ENCODE results near the gene ANKRD36. TPM values are rescaled to one million over a fixed set of nuclear protein-coding genes. Genes with fewer than 3 reads are reported as not detected.
A peak's percentile ranks its signal among the peaks of the same experiment; 100 is the strongest.
"Not testable (repeated sequence)": the region's sequence is repeated elsewhere in the genome, so short reads cannot be mapped to it uniquely, and the experiment has no call there.

Gene ANKRD36
- 1 to 10 TPM; 2.8 to 4.8 (median 4.2) TPM for total RNA-seq
- long read RNA-seq, partial matches to known transcripts: 1 of 1 reads
- long read RNA-seq, other reads (novel, unspliced or antisense): 0 of 1 reads

DNA sequence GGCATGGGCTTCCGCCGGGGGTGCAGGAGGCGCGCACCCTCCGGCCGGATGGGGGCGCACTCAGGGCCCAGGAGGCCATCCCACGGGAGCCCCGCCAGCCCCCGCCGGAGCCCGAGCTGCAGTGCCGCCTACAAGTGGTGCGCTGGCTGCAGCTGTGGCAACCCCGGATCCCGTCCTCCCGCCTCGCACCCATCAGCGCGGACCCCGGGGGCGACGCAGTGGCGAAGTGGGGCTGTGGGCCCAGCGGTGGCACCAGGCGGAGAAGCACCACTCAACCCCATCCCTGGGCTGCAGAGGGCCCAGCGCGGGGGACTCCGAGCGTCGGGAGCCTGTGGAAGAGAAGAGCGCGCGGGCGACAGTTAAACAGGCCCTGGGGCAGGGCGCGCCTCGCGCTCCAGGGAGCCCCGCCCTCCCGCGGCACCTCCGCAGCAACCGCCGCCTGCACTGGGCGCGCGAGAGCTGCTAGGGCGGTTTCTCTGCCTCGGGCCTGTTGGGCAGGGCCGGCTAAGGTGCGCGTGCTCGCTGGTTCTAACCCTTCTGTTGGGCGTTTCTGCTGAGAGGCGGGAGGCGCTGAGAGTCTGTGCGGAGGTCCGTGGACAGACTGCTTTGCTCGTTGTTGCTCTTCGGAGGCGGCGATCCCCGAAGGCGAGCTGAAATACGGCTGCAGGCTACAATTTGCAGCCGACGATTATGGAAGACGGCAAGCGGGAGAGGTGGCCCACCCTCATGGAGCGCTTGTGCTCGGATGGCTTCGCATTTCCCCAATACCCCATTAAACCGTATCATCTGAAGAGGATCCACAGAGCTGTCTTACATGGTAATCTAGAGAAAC lies at the start of gene ANKRD36:
Gene ANKRD36, plus strand, starts transcription at position 104 of the 832 bp plus-strand sequence. Its CDS starts 587 bp downstream, at position 691.
- peak within 1 kb of the TSS; percentile 74 to 93 (median 78) for H3K27ac ChIP-seq
- DNase-seq: peak; percentile 83 to 88 (median 84)

DNA sequence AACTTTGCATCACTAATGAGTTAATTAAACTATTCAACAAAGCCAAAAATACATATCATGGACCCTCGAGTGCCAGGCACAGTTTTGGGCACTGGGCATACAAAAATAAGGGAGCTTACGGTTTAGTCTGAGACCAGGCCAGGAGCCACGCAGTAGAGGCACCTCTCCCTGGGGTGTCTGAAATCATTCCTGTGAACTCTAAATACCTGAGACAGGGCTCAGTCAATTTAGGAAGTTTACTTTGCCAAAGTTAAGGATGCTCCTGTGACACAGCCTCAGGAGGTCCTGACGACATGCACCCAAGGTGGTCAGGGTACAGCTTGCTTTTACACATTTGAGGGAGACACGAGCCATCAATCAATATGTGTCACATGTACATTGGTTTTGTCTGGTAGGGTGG lies 46.9 kb upstream of the ANKRD36 start:
- WGBS (ENCODE audit: insufficient coverage, low coverage, low lambda C conversion rate, missing lambda C conversion rate): 48% methylated on average over 5 of the region's 5 CpGs
- H3K9me3 ChIP-seq; H3K4me3 ChIP-seq; intact Hi-C loops (cut with DNase I); DNase-seq; H3K27ac ChIP-seq; H3K27me3 ChIP-seq; ATAC-seq; H3K36me3 ChIP-seq; H3K4me1 ChIP-seq: not testable (repeated sequence)

More for the DNA sequence above, at the start of gene ANKRD36:
- intact Hi-C loops (cut with DNase I); H3K27me3 ChIP-seq; H3K36me3 ChIP-seq; H3K4me1 ChIP-seq; H3K9me3 ChIP-seq: not testable (repeated sequence)
- peak; percentile 31 for TF ChIP-seq POLR2A (IDR thresholded peaks at IDR 0.05)
- TF ChIP-seq, protein P1, sequence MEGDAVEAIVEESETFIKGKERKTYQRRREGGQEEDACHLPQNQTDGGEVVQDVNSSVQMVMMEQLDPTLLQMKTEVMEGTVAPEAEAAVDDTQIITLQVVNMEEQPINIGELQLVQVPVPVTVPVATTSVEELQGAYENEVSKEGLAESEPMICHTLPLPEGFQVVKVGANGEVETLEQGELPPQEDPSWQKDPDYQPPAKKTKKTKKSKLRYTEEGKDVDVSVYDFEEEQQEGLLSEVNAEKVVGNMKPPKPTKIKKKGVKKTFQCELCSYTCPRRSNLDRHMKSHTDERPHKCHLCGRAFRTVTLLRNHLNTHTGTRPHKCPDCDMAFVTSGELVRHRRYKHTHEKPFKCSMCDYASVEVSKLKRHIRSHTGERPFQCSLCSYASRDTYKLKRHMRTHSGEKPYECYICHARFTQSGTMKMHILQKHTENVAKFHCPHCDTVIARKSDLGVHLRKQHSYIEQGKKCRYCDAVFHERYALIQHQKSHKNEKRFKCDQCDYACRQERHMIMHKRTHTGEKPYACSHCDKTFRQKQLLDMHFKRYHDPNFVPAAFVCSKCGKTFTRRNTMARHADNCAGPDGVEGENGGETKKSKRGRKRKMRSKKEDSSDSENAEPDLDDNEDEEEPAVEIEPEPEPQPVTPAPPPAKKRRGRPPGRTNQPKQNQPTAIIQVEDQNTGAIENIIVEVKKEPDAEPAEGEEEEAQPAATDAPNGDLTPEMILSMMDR (IDR thresholded peaks at IDR 0.05): peak; percentile 45 to 55 (median 52)
- peak; percentile 91 to 97 (median 93) for ATAC-seq
- WGBS (ENCODE audit: insufficient coverage, low coverage, low lambda C conversion rate, missing lambda C conversion rate): 0% methylated on average over 16 of the region's 74 CpGs
- H3K4me3 ChIP-seq: peak within 1 kb of the TSS; percentile 71 to 81 (median 76)

DNA sequence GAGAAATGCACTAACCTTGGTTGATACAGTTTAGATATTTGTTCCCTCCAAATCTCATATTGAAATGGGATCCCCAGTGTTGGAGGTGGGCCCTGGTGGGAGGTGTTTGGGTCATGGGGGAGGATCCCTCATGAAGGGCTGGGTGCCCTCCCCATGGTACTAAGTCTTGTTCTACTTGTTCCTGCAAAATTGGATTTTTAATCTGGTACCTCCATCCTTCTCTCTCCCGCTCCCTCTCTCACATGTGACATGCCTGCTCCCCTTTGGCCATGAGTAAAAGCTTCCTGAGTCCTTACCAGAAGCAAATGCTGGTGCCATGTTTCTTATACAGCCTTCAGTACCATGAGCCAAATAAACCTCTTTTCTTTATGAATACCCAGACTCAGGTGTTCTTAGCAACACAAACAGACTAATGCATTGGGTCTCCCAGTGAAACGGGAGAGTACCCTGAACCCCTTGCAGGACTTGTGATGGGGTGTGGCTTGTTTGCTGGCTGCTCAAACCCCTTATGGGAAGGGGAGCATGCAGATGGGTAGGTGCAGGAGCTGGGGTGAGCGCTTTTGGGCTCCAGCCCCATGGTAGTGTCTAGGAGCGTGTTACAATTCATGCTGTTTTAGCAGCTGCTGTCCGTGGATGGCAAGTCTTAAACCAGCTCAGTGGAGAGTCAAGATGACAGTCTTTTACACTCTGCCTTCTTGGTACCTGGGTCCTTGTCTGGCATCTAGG lies 45.5 kb upstream of the ANKRD36 start:
- no peak overlapping the region for H3K4me3 ChIP-seq
- DNase-seq (no peak), ATAC-seq (peak in 2 of 4 donors; percentile 32 to 51)
- H3K36me3 ChIP-seq: no peaks in the 10 kb centered on the region
- H3K4me1 ChIP-seq: no peaks in the 10 kb centered on the region
- 83% methylated on average over 4 of the region's 5 CpGs for WGBS (ENCODE audit: insufficient coverage, low coverage, low lambda C conversion rate, missing lambda C conversion rate)
- H3K27me3 ChIP-seq: peaks cover 0 to 3% of the 10 kb centered on the region in 2 donors
- H3K27ac ChIP-seq: no peak overlapping the region
- TF ChIP-seq, protein P1 (IDR thresholded peaks at IDR 0.05): no peak
- no peak for TF ChIP-seq POLR2A (IDR thresholded peaks at IDR 0.05)
- no peaks in the 10 kb centered on the region for H3K9me3 ChIP-seq
- intact Hi-C loops (cut with DNase I): no loop called here

DNA sequence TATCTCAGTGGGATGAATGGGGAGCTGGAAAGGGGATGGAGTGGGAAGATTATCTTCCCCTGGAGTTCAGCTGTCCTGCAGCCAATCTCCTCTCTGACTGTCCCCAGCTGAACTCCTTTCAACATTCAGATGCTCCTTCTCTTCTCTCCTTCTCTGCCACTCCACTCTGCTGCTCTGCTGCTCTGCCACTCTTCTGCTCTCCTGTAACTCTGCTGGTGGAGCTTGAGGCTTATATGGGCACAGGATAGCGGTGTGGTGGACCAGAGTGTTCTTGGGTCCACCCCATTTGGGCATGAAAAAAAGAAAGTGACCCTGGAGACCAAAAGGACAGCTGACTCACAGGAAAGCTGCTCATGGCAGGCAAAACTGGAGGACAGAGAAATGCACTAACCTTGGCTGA lies 44.9 kb upstream of the ANKRD36 start:
- Histone ChIP-seq H3K4me3 (no peak overlapping the region), H3K27ac (no peak overlapping the region), H3K4me1 (no peaks in the 10 kb centered on the region), H3K27me3 (peaks cover 0 to 3% of the 10 kb centered on the region in 2 donors), H3K9me3 (no peaks in the 10 kb centered on the region), H3K36me3 (no peaks in the 10 kb centered on the region)
- ATAC-seq (peak in 3 of 4 donors; percentile 10 to 52 (median 20)), DNase-seq (no peak)
- TF ChIP-seq, protein P1 (IDR thresholded peaks at IDR 0.05): no peak
- TF ChIP-seq POLR2A (IDR thresholded peaks at IDR 0.05): no peak
- WGBS (ENCODE audit: insufficient coverage, low coverage, low lambda C conversion rate, missing lambda C conversion rate): 73% methylated on average over 1 of the region's 1 CpG
- intact Hi-C loops (cut with DNase I): no loop called here

DNA sequence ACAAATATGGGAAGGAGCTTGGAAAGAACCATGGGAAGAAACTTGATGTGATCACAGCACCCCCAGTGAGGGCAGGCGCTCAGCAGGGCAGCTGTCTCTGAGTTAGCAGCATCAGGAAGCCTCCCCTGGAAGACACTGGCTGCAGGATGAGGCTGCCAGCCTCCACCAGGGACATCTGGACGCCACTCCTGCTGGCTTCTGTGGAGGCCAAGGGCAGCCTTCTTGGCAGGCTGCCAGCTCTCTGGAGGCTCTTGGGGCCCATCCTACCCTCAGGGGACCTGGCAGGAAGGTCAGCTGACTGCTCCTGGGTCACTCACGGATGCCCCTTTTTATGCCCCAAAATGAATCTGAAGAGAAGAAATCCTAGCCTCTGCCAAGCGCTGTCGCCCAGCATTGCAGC lies 44.2 kb upstream of the ANKRD36 start:
- H3K27me3 ChIP-seq; H3K27ac ChIP-seq; H3K4me3 ChIP-seq; H3K36me3 ChIP-seq; H3K4me1 ChIP-seq; DNase-seq; intact Hi-C loops (cut with DNase I); H3K9me3 ChIP-seq; ATAC-seq: not testable (repeated sequence)
- 92% methylated on average over 2 of the region's 5 CpGs for WGBS (ENCODE audit: insufficient coverage, low coverage, low lambda C conversion rate, missing lambda C conversion rate)

DNA sequence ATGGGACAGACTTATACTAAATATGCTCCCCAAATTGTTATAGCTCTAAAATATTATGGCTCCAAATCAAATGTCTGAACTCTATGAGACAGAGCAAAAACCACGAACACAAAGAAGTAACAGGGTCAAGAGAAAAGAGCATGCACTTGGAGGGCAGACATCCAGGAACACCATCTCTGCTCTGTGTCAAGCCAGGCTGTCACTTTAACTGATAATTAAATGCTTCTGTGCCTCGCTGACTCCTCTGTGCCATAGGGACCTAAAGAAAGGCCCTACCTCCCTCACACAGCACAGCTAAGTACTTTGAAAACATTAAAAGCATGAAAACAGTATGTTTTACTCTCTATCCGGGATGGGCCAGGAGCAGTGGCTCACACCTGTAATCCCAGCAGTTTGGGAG lies 42.0 kb upstream of the ANKRD36 start:
- intact Hi-C loops (cut with DNase I); H3K9me3 ChIP-seq; ATAC-seq; DNase-seq; H3K27me3 ChIP-seq; H3K27ac ChIP-seq; H3K36me3 ChIP-seq; H3K4me3 ChIP-seq; H3K4me1 ChIP-seq: not testable (repeated sequence)
- WGBS (ENCODE audit: insufficient coverage, low coverage, low lambda C conversion rate, missing lambda C conversion rate): 64% methylated on average over 1 of the region's 3 CpGs

DNA sequence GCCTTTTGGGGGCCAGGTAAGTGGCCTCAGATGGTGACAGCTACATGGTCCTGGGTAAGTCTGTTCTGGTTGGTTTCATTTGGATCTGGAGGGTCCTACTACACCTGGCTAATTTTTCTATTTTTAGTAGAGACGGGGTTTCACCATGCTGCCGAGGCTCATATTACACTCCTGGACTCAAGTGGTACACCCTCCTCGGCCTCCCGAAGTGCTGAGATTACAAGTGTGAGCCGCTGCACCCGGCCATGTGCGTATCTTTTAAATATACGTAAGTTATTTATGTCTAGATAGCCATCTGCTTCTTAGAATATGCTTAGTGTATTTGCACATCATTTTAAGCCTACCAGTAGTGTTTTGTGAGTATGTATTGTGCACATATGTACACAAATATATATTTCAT lies 35.7 kb upstream of the ANKRD36 start:
- 93% methylated on average over 8 of the region's 8 CpGs for WGBS (ENCODE audit: insufficient coverage, low coverage, low lambda C conversion rate, missing lambda C conversion rate)

DNA sequence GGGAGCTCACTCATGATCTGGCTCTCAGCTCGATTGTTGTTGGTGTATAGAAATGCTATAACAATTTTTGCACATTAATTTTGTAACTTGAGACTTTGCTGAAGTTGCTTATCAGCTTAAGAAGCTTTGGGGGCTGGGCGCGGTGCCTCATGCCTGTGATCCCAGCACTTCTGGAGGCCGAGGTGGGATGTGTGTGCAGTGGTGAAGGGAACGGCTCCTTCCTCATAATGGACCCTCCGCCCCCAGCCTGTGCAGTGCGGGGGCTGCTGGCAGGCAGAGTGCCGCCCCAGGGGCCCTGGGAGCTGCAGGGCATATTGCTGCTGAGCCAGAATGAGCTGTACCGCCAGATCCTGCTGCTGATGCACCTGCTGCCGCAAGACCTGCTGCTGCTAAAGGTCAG lies 32.1 kb upstream of the ANKRD36 start:
- H3K27ac ChIP-seq; DNase-seq; intact Hi-C loops (cut with DNase I); H3K9me3 ChIP-seq; H3K27me3 ChIP-seq; ATAC-seq; H3K4me3 ChIP-seq; H3K4me1 ChIP-seq; H3K36me3 ChIP-seq: not testable (repeated sequence)
- WGBS (ENCODE audit: insufficient coverage, low coverage, low lambda C conversion rate, missing lambda C conversion rate): 77% methylated on average over 4 of the region's 10 CpGs

More for the DNA sequence above, 35.7 kb upstream of the ANKRD36 start:
- ATAC-seq; H3K4me1 ChIP-seq; DNase-seq; H3K36me3 ChIP-seq; H3K9me3 ChIP-seq; H3K4me3 ChIP-seq; intact Hi-C loops (cut with DNase I); H3K27ac ChIP-seq; H3K27me3 ChIP-seq: not testable (repeated sequence)

Data from right lobe of liver (tissue), 6 donors.